GOT3 (cell line): ENCODE data around the gene MUC16.

Experiments
- DNase-seq: peaks from one replicate; lab custom pipeline; 2025; ENCODE audit warnings: mixed read lengths; lab: John Stamatoyannopoulos, UW

The MUC16 gene

DNA sequence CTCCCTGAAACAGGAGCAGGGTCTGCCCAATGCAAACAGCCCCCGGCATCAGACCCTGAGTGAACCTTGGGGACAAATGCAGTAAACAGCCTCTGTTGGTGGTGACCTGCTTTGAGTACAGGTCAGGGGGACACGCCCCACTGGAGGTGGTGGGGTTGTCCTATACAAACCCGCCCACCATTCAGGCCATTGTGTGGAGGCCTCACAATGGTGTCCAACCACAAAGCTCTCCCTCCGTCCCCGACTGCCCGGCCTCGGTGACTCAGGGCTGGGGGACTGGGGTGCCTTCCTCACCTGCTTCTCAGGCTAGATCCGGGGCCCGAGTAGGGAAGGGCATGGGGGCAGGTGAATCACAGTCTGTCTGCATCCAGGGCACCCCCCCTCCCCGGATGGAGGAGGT is 1.5 kb downstream of the MUC16 start:
- no peak for DNase-seq

DNA sequence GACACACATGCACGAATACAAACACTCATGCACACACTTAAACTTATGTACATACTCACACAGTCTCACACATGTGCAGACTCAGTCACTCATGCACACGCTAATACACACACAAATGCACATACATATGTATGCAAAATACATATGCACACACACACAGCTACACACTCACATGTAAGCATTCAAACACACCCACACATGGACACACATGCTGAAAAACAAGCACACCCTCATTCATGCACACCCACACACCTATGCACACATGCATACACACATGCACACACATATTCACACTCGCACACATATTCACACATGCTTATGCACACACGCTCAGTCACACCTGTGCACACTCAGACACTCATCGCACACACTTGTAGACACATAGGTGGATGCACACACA is 9.3 kb downstream of the MUC16 start:
- DNase-seq: no peak

DNA sequence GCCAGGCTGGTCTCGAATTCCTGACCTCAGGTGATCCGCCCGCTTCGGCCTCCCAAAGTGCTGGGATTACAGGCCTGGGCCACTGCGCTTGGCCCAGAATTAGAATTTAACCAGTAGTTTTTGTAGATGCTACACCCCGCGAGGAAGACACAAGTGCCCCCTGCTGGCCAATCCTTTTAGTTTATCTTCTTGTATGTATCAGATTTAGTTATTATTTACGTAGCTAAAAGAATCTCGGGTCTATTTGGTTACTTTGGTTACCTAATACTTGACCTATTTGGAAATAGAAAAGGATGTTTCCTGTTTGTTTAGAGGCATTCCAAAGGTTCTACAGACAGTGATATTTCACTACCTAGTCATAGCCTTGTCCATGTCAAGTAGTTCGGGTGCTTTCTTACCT is 22.0 kb downstream of the MUC16 start:
- DNase-seq: no peak

DNA sequence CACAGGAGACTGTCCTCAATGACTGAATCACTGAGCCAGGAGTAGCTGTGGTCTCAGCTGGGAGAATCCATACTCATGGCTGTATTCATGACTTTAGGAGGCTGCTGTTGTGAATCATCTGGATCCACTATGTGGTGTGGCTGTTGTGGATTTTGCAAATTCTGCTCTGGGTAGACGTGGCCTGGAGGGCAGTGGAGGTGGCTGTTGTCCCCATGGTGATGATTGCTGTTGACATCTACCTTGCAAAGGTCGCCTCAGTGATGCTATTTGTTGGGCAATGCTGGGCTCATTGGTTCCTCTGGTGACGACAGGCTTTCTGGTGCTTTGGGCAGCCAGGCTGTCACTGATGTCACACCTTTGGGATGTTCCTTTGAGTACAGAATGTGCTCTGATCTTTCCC is 23.9 kb downstream of the MUC16 start:
- DNase-seq: no peak

DNA sequence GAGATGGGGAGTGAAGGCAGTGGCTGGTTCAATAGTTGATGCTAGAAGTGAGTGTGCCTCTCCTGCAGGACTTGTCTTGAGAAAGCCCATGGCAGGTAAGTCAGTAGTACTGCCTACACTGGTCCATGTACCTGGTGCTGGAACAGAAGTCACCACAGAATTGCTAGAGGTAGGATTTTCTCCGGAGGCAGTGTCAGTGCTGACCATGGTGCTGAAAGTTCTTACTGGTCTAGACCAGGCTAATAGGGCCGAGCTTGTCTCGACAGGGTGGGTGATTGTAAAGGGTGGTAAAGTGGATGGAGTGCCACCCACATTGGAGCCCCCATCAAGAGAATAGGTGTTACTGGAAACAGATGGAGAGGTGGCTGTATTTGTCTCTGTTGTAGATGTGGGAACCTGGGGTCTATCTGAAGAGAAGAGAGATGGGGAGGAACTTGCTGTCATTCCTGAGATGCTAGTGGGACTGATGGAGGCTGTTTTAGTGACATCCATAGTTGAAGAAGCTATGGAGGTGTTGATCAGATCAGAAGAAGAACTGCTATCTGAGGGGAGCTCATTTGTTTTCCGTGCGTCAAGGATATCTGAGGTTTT is 36.6 kb downstream of the MUC16 start:
- DNase-seq: no peak

DNA sequence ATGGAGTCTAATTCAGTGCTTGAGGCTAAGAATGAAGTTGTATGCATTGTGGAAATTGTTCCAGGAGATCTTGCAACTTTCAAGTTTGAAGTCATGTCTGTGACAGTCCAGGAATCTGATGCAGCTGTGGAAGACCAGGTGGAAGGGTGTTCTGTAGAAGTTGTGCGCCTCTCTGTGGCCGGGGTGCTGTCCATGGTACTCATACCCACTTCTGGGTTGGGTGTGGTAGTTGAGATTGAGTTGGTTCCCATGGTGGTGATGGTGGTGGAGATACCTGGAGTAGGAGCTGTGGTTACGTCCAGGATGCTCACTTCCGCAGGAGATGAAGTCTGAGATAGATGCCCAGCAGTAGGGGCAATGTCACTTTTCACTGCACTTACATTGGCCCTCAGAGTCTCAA is 44.3 kb downstream of the MUC16 start:
- no peak for DNase-seq
